Measurements from ENCODE around the gene IL1RL2. TPM values are rescaled to one million over a fixed set of nuclear protein-coding genes. Genes with fewer than 3 reads are reported as not detected.

IL1RL2 gene
- total RNA-seq, 1 donor from 2014 or later: 1.0 TPM

- Mint-ChIP-seq H3K4me3 (no peak overlapping the region), H3K9me3 (no peaks in the 10 kb centered on the region), H3K36me3 (no peaks in the 10 kb centered on the region), H3K27ac (no peak overlapping the region), H3K4me1 (ENCODE audit: unreplicated experiment) (no peaks in the 10 kb centered on the region), H3K27me3 (no peaks in the 10 kb centered on the region)
- DNase-seq (ENCODE audit: extremely low spot score, unreplicated experiment): no peak
- TF ChIP-seq CTCF (conservative IDR thresholded peaks at IDR 0.05): no peak
These were observed 95.9 kb downstream of the IL1RL2 start for GRCh38 chr2:102282678-102283091.

GRCh38 chr2:102283996-102284395 lies 97.2 kb downstream of the IL1RL2 start:
- Mint-ChIP-seq H3K27ac (no peak overlapping the region), H3K4me3 (no peak overlapping the region), H3K27me3 (no peaks in the 10 kb centered on the region), H3K36me3 (no peaks in the 10 kb centered on the region), H3K4me1 (ENCODE audit: unreplicated experiment) (no peaks in the 10 kb centered on the region), H3K9me3 (no peaks in the 10 kb centered on the region)
- no peak for TF ChIP-seq CTCF (conservative IDR thresholded peaks at IDR 0.05)
- no peak for DNase-seq (ENCODE audit: extremely low spot score, unreplicated experiment)

GRCh38 chr2:102284611-102285010 lies 97.8 kb downstream of the IL1RL2 start:
- no peaks in the 10 kb centered on the region for H3K9me3 Mint-ChIP-seq
- H3K36me3 Mint-ChIP-seq: no peaks in the 10 kb centered on the region

GRCh38 chr2:102285368-102285767 lies 98.5 kb downstream of the IL1RL2 start:
- Mint-ChIP-seq H3K36me3 (no peaks in the 10 kb centered on the region), H3K4me3 (no peak overlapping the region), H3K4me1 (ENCODE audit: unreplicated experiment) (no peaks in the 10 kb centered on the region), H3K27ac (no peak overlapping the region), H3K9me3 (no peaks in the 10 kb centered on the region), H3K27me3 (no peaks in the 10 kb centered on the region)
- TF ChIP-seq CTCF (conservative IDR thresholded peaks at IDR 0.05): no peak
- no peak for DNase-seq (ENCODE audit: extremely low spot score, unreplicated experiment)

More at GRCh38 chr2:102284611-102285010, 97.8 kb downstream of the IL1RL2 start:
- no peaks in the 10 kb centered on the region for H3K4me1 Mint-ChIP-seq (ENCODE audit: unreplicated experiment)
- H3K27me3 Mint-ChIP-seq: no peaks in the 10 kb centered on the region
- H3K4me3 Mint-ChIP-seq: no peak overlapping the region
- no peak for DNase-seq (ENCODE audit: extremely low spot score, unreplicated experiment)
- no peak for TF ChIP-seq CTCF (conservative IDR thresholded peaks at IDR 0.05)
- H3K27ac Mint-ChIP-seq: no peak overlapping the region

- no peak for DNase-seq (ENCODE audit: extremely low spot score, unreplicated experiment)
- no peak for TF ChIP-seq CTCF (conservative IDR thresholded peaks at IDR 0.05)
- H3K4me1 Mint-ChIP-seq (ENCODE audit: unreplicated experiment): no peaks in the 10 kb centered on the region
- no peaks in the 10 kb centered on the region for H3K9me3 Mint-ChIP-seq
- H3K36me3 Mint-ChIP-seq: no peaks in the 10 kb centered on the region
- H3K27me3 Mint-ChIP-seq: no peaks in the 10 kb centered on the region
- H3K27ac Mint-ChIP-seq: no peak overlapping the region
- H3K4me3 Mint-ChIP-seq: no peak overlapping the region
These were observed 99.2 kb downstream of the IL1RL2 start for GRCh38 chr2:102286041-102286440.

- Mint-ChIP-seq H3K27ac (no peak overlapping the region), H3K36me3 (no peaks in the 10 kb centered on the region), H3K4me3 (no peak overlapping the region), H3K4me1 (ENCODE audit: unreplicated experiment) (no peaks in the 10 kb centered on the region), H3K9me3 (no peaks in the 10 kb centered on the region), H3K27me3 (peaks cover 6% of the 10 kb centered on the region)
- DNase-seq (ENCODE audit: extremely low spot score, unreplicated experiment): no peak
- TF ChIP-seq CTCF (conservative IDR thresholded peaks at IDR 0.05): no peak
These were observed 102.3 kb downstream of the IL1RL2 start for GRCh38 chr2:102289129-102289528.

Measured in type B pancreatic cell (in vitro differentiated cells).